HepG2 (cell line): ENCODE data around the gene CHMP4B. TPM values are rescaled to one million over a fixed set of nuclear protein-coding genes. Genes with fewer than 3 reads are reported as not detected.
A peak's percentile ranks its signal among the peaks of the same experiment; 100 is the strongest.

Experiments used
- ATAC-seq: fragments of 200-7000 bp; cut with Tn5 transposase; 3 replicates; pipeline ENCODE4 v1.9.1; 2020; ENCODE audit warnings: mild to moderate bottlenecking, moderate library complexity
- BruUV-seq: library from RNA; stranded (reverse); fragments of 400-500 nt; replicated peaks from 2 replicates; lab custom pipeline; 2021; lab: Mats Ljungman, UMichigan
- CTCF ChIA-PET: fragments of 300-600 bp; formaldehyde crosslinking; extraction: SDS; loops from one replicate; lab custom pipeline; 2021; ENCODE audit warnings: low total read pairs, inconsistent platforms, low intra/inter-chr PET ratio; lab: Yijun Ruan, JAX
- POLR2A ChIA-PET: fragments of 350-600 bp; sonication (Branson Sonifier 250); formaldehyde crosslinking; loops from one replicate; lab custom pipeline; 2020; ENCODE audit warnings: antibody characterized with exemption, inconsistent platforms; lab: Yijun Ruan, JAX
- DNase-seq: peaks from one replicate; pipeline ENCODE4 v3.0.0-alpha.2; 2015; ENCODE audit warnings: low spot score
- FAIRE-seq: peaks from 3 replicates; lab custom pipeline; 2011; peaks lifted over from hg19 to GRCh38; lab: Jason Lieb, UNC
- H2AFZ ChIP-seq: one replicate; pipeline ENCODE4 v1.6.1; 2011; ENCODE audit warnings: low read length, inconsistent platforms
- H3K27ac ChIP-seq: fragments of 300-600 bp; 3 replicates; pipeline ENCODE4 v1.8.0; 2011; ENCODE audit warnings: mixed run types, mild to moderate bottlenecking, mixed read lengths, low read length, inconsistent platforms; ENCODE audit not compliant: insufficient read depth; ENCODE audit errors: extremely low read length
- H3K27me3 ChIP-seq, 2 experiments: fragments of 200-600 bp in 1 of 2; 2 replicates in 1 of 2; 3 replicates in 1 of 2; pipeline versions ENCODE4 v1.6.0 to v1.8.0; 2011; ENCODE audit warnings: low read length in 2 of 2, mild to moderate bottlenecking in 2 of 2, moderate library complexity in 2 of 2, inconsistent platforms in 1 of 2; ENCODE audit not compliant: insufficient read depth in 2 of 2, control insufficient read depth in 1 of 2
- H3K36me3 ChIP-seq, 2 experiments: fragments of 200-600 bp in 1 of 2; replicated peaks in 1 of 2; 2 replicates in 1 of 2; 3 replicates in 1 of 2; pipeline versions ENCODE4 v1.5.1 to v1.8.0; 2011; ENCODE audit warnings: low read length in 2 of 2, inconsistent platforms in 1 of 2; ENCODE audit not compliant: insufficient read depth in 2 of 2, control insufficient read depth in 1 of 2
- H3K4me1 ChIP-seq: 2 replicates; pipeline ENCODE4 v1.5.1; 2012; ENCODE audit warnings: low read length, inconsistent platforms; ENCODE audit not compliant: insufficient read depth
- H3K4me2 ChIP-seq: 2 replicates; pipeline ENCODE4 v1.6.0; 2011; ENCODE audit warnings: low read depth, low read length, inconsistent platforms
- H3K4me3 ChIP-seq, 3 experiments: fragments of 200-600 bp in 1 of 3; sonication (generic), shearing (Covaris generic) in 1 of 3; replicated peaks in 1 of 3; 2 replicates each; pipeline ENCODE4 v1.5.1; 2011 to 2016; ENCODE audit warnings: low read length in 3 of 3, inconsistent platforms in 2 of 3, low read depth in 2 of 3, mild to moderate bottlenecking in 2 of 3, control low read depth in 1 of 3, mixed read lengths in 1 of 3; ENCODE audit not compliant: insufficient read depth in 1 of 3
- H3K79me2 ChIP-seq: one replicate; pipeline ENCODE4 v1.6.1; 2011; ENCODE audit warnings: low read length, inconsistent platforms; ENCODE audit not compliant: insufficient read depth
- H3K9ac ChIP-seq: 2 replicates; pipeline ENCODE4 v1.6.0; 2011; ENCODE audit warnings: mild to moderate bottlenecking, low read depth, low read length, inconsistent platforms; ENCODE audit not compliant: insufficient read depth
- H3K9me3 ChIP-seq: 2 replicates; pipeline ENCODE4 v1.5.1; 2012; ENCODE audit warnings: mild to moderate bottlenecking, low read length
- H4K20me1 ChIP-seq: 2 replicates; pipeline ENCODE4 v1.6.0; 2011; ENCODE audit warnings: inconsistent platforms, mild to moderate bottlenecking, low read length, moderate library complexity; ENCODE audit not compliant: insufficient read depth
- ARID3A ChIP-seq: IDR thresholded peaks from 2 replicates; pipeline ENCODE4 v1.6.1; 2012; ENCODE audit warnings: low read depth, low read length, improper control_type of control experiment
- KLF12 ChIP-seq: sonication (generic); formaldehyde crosslinking; IDR thresholded peaks from 2 replicates; pipeline ENCODE4 v1.4.0; 2020; ENCODE audit warnings: missing genetic modification reagents, borderline replicate concordance
- MAFF ChIP-seq: IDR thresholded peaks from 2 replicates; pipeline ENCODE4 v1.6.1; 2011; ENCODE audit warnings: low read depth, low read length, improper control_type of control experiment
- TBX2 ChIP-seq: sonication (generic); formaldehyde crosslinking; IDR thresholded peaks from 2 replicates; pipeline ENCODE4 v1.5.0; 2020; ENCODE audit warnings: missing genetic modification reagents, mild to moderate bottlenecking, borderline replicate concordance
- WGBS: methylation state at CpG from one replicate; pipeline ENCODE4 v1.1.6; 2017; ENCODE audit warnings: low lambda C conversion rate; 5-methylcytosine and 5-hydroxymethylcytosine counted together
- in situ Hi-C: cut with HindIII; loops from 2 replicates; pipeline ENCODE4 v1.10.0; 2017; ENCODE audit warnings: low pct_unique_long_range_greater_than_20kb; ENCODE audit not compliant: extremely low pct_ligation_motif_present
- intact Hi-C: fragments of 100-400 bp; cut with micrococcal nuclease; formaldehyde crosslinking; loops from one replicate; pipeline ENCODE4 v1.10.0; 2022; ENCODE audit not compliant: unreplicated experiment
- polyA plus RNA-seq, 8 experiments: library from polyadenylated mRNA; depleted of rRNA in 3 of 8; stranded (reverse) in 7 of 8; unstranded in 1 of 8; fragments of >200 nt; fragmentation: Illumina TruSeq in 4 of 8; extraction: Trizol in 4 of 8; gene quantifications; 2 replicates each; pipeline versions ENCODE4 v1.2.1 to v1.2.3, GENCODE V29; 2011 to 2016; ENCODE audit warnings: low read depth in 4 of 8, missing spikeins in 1 of 8, mixed read lengths in 1 of 8; ENCODE audit not compliant: insufficient read depth in 1 of 8
- total RNA-seq, 5 experiments: library from RNA; depleted of rRNA; stranded (reverse); fragments of >200 nt; fragmentation: Illumina TruSeq; extraction: Trizol; gene quantifications; 2 replicates each; pipeline ENCODE4 v1.2.3, GENCODE V29; 2016; ENCODE audit warnings: low read depth in 1 of 5
- TF ChIP-seq, protein P1 (sequence below): sonication (generic); formaldehyde crosslinking; IDR thresholded peaks from 2 replicates; pipeline ENCODE4 v1.4.0; 2020; ENCODE audit warnings: missing genetic modification reagents, borderline replicate concordance
- TF ChIP-seq, protein P2 (sequence below): sonication (generic); formaldehyde crosslinking; IDR thresholded peaks from 2 replicates; pipeline ENCODE4 v1.8.1; 2023; ENCODE audit warnings: mild to moderate bottlenecking, missing genetic modification reagents

CHMP4B gene
- total and polyA plus RNA-seq, 2 of the 13 experiments (the other 11 are each of a cell fraction or from before 2014, with no cell fraction given) = 40.1 to 45.6 TPM

- TF ChIP-seq, protein P1, sequence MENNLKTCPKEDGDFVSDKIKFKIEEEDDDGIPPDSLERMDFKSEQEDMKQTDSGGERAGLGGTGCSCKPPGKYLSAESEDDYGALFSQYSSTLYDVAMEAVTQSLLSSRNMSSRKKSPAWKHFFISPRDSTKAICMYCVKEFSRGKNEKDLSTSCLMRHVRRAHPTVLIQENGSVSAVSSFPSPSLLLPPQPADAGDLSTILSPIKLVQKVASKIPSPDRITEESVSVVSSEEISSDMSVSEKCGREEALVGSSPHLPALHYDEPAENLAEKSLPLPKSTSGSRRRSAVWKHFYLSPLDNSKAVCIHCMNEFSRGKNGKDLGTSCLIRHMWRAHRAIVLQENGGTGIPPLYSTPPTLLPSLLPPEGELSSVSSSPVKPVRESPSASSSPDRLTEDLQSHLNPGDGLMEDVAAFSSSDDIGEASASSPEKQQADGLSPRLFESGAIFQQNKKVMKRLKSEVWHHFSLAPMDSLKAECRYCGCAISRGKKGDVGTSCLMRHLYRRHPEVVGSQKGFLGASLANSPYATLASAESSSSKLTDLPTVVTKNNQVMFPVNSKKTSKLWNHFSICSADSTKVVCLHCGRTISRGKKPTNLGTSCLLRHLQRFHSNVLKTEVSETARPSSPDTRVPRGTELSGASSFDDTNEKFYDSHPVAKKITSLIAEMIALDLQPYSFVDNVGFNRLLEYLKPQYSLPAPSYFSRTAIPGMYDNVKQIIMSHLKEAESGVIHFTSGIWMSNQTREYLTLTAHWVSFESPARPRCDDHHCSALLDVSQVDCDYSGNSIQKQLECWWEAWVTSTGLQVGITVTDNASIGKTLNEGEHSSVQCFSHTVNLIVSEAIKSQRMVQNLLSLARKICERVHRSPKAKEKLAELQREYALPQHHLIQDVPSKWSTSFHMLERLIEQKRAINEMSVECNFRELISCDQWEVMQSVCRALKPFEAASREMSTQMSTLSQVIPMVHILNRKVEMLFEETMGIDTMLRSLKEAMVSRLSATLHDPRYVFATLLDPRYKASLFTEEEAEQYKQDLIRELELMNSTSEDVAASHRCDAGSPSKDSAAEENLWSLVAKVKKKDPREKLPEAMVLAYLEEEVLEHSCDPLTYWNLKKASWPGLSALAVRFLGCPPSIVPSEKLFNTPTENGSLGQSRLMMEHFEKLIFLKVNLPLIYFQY (CRISPR knock-in tag) = no peak
- TF ChIP-seq, protein P2, sequence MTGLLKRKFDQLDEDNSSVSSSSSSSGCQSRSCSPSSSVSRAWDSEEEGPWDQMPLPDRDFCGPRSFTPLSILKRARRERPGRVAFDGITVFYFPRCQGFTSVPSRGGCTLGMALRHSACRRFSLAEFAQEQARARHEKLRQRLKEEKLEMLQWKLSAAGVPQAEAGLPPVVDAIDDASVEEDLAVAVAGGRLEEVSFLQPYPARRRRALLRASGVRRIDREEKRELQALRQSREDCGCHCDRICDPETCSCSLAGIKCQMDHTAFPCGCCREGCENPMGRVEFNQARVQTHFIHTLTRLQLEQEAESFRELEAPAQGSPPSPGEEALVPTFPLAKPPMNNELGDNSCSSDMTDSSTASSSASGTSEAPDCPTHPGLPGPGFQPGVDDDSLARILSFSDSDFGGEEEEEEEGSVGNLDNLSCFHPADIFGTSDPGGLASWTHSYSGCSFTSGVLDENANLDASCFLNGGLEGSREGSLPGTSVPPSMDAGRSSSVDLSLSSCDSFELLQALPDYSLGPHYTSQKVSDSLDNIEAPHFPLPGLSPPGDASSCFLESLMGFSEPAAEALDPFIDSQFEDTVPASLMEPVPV = 0 out of 2 replicates have a peak, but pooled peaks have one; percentile 1
These were observed 89.5 kb downstream of the CHMP4B start (continued) for GRCh38 chr20:33900521-33901131.

- 27% methylated on average over 4 of the region's 4 CpGs for WGBS
- Histone ChIP-seq H3K4me2 (peak overlapping the region; percentile 58), H4K20me1 (no peaks in the 10 kb centered on the region), H3K9me3 (no peaks in the 10 kb centered on the region), H3K9ac (no peak overlapping the region), H3K4me1 (peaks cover 24% of the 10 kb centered on the region), H3K36me3 (no peaks in the 10 kb centered on the region), H3K27me3 (0 out of 5 replicates have a peak, but pooled peaks cover 0 to 6% of the 10 kb centered on the region in 2 experiments), H3K79me2 (no peaks in the 10 kb centered on the region), H3K27ac (no peak overlapping the region), H2AFZ (peak overlapping the region; percentile 81), H3K4me3 (0 out of 6 replicates have a peak overlapping the region, but pooled peaks of 1 of the 3 experiments have one; percentile 13)
- DNase-seq = no peak
- peak; percentile 16; the same call in 1 of the 3 replicates for ATAC-seq
- BruUV-seq = no TSS peak
- no peak for FAIRE-seq
- ChIA-PET CTCF (no interaction called here), POLR2A (interaction anchor here (0.6 kb wide), 1 partner anchor 36 kb away, joined by 3 read pairs; no protein-coding TSS in a partner anchor)
- intact Hi-C loops (loop anchor here (10.0 kb wide), 1 partner anchor 76 kb away; no protein-coding TSS in a partner anchor), in situ Hi-C loops (no loop called here)
- TF ChIP-seq MAFF = no peak
- no peak for TF ChIP-seq TBX2 (CRISPR knock-in tag)
- TF ChIP-seq ARID3A = no peak
- no peak for TF ChIP-seq KLF12 (CRISPR knock-in tag)
These were observed 90.0 kb downstream of the CHMP4B start for GRCh38 chr20:33901132-33901523.
